HG03575 (cell line): ENCODE data around the gene DYRK1A.
"Not testable (repeated sequence)": the region's sequence is repeated elsewhere in the genome, so short reads cannot be mapped to it uniquely, and the experiment has no call there.

Source experiments
- ATAC-seq: cut with Tn5 transposase; IDR thresholded peaks from one replicate; pipeline ENCODE4 v1.9.1; 2021; ENCODE audit not compliant: unreplicated experiment, insufficient number of reproducible peaks, low FRiP score; ENCODE audit errors: extremely low read depth

Gene DYRK1A

DNA sequence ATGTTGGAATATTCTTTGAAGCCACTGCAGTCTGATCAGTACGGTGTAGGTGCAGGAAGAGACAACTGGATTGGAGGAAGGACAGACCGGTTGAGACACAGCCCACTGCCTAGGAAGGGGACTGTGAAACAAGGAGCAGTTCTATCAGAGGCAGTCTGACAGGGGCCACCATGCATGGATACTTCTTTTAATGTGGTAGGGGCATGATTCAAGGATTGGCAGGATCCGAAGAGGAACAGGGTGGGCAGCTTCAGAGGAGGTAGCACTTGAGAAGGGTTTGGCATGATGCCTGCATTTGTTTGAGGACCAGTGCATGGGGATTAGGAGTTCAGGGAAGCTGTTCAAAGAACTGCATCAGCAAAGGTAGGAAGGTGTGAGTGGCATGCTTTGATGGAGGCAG is 167.9 kb downstream of the DYRK1A start:
- ATAC-seq: no peak

DNA sequence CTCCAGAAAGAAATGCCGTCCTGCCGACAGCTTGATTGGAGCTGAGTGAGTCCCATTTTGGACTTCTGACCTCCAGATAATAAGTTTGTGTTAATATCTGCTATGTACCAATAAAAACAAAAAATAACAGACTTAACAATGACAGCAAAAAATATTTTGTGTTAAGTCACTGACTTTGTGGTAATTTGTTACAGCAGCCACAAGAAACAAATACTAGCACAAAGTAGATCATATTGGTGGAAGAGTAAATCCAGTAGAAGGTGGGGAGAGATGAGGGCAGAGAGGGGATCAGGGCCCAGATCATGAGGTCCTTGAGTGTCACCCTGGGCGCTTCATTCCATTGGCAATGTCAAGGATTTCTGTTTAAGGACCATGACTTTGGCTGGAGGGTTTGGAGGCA is 168.6 kb downstream of the DYRK1A start:
- no peak for ATAC-seq

DNA sequence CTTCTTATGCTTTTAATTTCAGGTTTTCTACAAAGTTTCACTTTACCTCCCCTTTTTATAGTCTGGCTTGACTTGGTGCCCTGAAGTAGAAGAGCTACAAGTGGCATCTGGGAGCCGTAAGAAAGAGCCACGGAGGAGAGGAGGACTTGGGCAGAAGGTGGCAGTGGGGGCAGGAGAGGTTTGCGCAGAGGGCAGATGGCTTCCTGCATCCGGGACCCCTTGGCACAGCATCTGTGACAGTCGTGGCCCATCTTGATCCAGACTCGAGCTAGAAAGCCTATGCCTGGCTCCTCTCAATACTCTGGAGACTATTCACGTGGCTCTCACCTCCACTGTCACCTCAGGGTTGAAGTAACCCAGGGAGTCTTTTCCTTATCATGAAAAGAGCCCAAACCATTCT is 169.1 kb downstream of the DYRK1A start:
- no peak for ATAC-seq

DNA sequence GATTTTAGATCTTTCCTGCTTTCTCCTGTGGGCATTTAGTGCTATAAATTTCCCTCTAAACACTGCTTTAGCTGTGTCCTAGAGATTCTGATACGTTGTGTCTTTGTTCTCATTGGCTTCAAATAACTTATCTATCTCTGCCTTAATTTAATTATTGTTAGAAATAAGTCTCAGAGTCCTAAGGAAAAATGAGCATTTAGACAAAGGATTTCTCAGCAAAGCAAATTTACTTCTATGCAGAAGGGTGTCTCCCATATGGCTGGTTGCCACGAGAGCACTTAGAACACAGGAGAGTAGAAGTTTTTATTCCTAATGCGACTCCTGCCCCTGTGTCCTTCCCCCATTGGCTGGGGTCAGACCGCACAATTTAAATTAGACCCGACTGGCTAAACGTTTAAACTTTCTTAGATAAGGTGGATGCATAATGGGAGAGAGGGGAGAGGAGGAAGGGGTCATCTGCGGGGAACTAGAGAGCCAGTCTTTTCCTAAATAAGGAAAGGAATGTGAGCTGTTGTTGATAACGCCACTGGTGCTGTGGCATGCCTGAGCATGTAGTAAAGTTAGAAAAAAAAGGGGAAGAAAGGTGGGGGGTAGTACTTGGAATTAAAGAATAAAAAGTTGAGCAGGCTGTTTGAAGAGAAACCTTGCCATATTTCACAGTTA is 170.2 kb downstream of the DYRK1A start:
- no peak for ATAC-seq

DNA sequence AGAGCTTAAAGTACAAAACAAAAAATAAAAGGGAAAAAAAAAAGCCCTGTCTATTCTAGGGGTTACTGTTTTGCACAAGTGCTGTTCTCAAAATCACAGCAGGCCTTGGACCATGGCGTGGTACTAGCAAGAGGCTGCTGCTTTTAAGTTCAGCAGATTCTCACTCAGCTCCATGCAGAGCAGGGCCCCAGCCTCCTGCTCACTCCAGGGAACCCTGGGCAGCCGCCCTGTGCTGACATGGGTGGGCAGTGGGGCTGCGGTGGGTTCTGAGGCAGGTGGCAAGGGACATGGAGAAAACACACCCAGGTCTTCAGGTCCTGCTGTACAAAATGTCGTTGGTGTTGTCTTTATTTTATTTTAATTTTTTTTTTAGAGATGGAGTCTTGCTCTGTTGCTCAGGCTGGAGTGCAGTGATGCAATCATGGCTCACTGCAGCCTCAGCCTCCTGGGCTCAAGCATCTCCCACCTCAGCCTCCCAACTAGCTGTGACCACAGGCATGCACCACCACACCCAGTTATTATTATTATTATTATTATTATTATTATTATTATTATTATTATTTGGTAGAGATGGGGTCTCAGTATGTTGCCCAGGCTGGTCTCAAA is 170.9 kb downstream of the DYRK1A start:
- no peak for ATAC-seq

GRCh38 chr21:37538971-37539590 is 172.5 kb downstream of the DYRK1A start:
- no peak for ATAC-seq

DNA sequence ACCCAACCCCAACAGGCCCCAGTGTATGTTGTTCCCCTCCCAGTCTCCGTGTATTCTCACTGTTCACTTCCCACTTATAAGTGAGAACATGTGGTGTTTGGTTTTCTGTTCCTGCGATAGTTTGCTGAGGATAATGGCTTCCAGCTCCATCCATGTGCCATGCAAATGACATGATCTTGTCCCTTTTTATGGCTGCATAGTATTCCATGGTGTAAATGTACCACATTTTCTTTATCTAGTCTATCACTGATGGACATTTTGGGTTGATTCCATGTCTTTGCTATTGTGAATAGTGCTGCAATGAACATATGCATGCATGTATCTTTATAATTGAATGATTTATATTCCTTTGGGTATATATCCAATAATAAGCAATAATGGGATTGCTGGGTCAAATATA is 174.6 kb downstream of the DYRK1A start:
- ATAC-seq: not testable (repeated sequence)

DNA sequence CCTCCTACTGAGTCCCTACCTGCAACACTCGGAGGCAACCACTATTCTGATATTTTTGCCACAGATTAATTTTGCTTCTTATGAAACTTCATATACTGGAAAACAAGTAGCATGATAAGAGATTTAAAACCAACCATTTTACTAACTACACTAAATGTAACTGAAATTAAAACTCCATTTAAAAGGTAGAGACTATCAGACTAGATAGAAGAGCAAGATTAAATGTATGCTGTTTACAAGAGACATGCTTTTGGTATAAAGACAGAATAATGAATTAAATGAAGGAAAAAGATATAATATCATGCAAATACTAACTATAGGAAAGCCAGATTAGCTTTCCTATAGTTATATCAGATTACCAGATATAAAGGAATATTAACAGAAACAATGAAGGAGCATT is 175.9 kb downstream of the DYRK1A start:
- ATAC-seq: no peak

- no peak for ATAC-seq
These were observed 179.8 kb downstream of the DYRK1A start for GRCh38 chr21:37546299-37546908.

- no peak for ATAC-seq
These were observed 180.5 kb downstream of the DYRK1A start for GRCh38 chr21:37546949-37547614.

DNA sequence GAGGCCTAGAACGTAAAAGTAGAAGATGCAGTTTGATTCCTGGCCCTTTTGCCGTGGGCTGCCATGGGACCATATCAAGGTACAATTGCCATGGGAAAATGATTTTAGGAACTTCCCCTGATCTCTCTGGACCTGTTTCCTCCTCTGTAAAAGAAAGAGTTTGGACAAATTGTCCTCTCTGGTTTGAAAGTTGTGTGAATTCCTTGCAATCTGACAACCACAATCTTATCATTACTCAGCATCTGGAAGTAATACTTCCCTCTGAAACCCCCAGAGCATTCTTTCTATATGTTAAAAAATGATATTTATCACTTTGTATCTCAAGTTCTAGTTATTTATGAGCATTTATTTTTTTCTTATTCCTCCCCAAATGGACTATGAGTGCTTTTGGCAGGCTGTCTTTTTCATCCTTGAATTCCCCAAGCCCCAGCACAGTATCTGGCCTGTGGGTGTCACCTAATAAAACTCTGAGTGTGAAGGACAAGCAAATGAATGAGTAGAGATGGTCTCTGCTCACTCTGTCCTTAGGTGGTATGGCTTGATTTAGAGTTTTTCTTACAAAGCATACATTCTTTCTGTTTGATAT is 181.1 kb downstream of the DYRK1A start:
- ATAC-seq: no peak

- ATAC-seq: no peak
These were observed 182.0 kb downstream of the DYRK1A start for GRCh38 chr21:37548521-37548981.

DNA sequence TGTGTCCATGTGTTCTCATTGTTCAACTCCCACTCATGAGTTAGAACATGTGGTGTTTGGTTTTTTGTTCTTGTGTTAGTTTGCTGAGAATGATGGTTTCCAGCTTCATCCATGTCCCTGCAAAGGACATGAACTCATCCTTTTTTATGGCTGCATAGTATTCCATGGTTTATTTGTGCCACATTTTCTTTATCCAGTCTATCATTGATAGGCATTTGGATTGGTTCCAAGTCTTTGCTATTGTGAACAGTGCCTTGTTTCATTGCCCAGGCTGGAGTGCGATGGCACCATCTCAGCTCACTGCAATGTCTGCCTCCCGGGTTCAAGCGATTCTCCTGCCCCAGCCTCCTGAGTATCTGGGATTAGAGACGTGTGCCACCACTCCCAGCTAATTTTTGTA is 183.2 kb downstream of the DYRK1A start:
- ATAC-seq: not testable (repeated sequence)

- ATAC-seq: no peak
These were observed 183.6 kb downstream of the DYRK1A start for GRCh38 chr21:37550157-37550556.

DNA sequence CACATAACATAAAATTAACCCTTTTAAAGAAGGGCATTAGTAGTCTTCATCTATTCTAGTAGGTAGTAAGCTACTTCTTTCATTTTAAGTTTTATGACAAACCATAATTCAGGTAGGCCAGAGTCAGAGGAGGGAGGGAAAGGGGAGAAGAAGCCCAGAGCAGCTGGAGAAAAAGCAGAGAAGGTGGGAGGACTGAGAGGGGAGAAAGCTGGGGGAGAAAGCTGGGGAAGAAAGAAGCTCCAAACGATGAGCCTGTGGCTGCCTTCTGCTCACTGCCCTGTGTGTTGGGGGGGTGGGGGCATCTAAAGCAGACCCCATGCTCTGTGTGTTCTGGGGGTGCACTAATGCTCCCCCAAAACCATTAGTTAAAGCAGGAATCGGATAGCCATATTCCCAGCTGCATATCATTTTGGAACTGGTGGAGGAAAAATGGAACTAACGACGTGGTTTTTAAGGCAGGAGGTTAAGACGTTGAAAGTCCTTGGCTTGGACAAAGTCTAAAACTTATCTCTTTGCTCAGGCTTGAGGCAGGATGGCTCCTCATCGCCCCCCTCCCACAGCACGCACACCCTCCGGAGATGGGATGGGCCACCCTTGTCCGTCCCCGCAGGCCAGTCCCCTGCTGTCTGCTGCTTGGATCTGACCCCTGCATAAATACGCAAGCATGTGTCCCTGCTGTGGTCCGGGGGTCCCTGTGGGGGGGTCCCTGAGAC is 184.2 kb downstream of the DYRK1A start:
- ATAC-seq: no peak

DNA sequence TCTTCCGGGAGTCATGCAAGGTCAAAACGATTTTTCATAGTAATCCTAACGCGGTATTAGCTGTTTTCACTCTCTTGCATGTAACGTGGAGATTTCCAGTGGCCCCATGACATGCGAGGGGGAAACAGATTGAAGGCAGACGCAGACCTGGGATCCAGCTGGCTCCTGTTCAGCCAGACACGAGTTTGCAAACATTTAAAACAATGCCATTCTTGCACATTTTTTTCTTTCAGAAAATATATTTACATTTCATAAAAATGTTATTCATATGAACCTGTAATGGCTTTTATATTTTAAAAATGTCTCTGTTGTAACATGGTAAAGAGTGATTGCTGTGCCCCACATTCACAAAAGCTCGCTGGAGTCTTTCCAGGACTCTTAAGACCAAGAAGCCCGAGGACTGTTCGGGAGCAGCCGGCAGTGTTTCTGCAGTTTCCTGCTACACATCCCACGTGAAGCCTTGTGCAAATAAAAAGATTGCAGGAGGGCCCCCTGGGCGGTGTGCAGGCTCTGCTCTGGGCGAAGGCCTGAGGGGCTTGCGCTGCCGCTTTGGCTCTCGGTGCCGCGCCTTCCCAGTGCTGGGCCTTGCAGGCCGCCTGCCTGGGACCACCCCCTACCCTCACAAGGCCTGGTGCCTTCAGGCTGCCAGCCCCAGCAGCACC is 184.9 kb downstream of the DYRK1A start:
- no peak for ATAC-seq

DNA sequence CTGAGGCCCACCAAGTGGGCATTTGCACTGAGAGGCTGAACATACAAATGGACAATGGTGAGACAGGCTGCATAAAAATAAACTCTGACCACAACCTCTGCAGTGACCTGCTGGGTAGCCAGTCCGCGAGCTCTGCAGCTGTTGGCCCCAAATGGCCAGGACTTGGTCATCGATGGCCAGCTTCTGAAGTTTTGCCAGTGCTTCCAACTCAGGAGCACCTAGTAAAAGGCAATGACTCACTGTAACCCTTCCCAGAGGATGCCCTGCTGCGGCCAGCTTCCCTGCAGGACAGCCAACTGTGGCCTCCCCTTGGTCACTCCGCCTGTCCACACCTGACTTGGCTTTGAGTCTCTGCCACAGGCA is 185.4 kb downstream of the DYRK1A start:
- no peak for ATAC-seq

GRCh38 chr21:37552496-37553029 is 186.0 kb downstream of the DYRK1A start:
- ATAC-seq: no peak
